ENCODE data around the gene NRXN3. TPM values are rescaled to one million over a fixed set of nuclear protein-coding genes. Genes with fewer than 3 reads are reported as not detected.

Gene NRXN3
- total RNA-seq, 1 donor from 2014 or later: 1.6 TPM

- no peak for TF ChIP-seq CTCF (IDR thresholded peaks at IDR 0.05; ENCODE audit: insufficient read depth, low read length, poor library complexity, severe bottlenecking)
- no peaks in the 10 kb centered on the region for H3K36me3 ChIP-seq (ENCODE audit: control insufficient read depth, insufficient read depth, low read length)
- H3K4me3 ChIP-seq (ENCODE audit: low read depth, low read length): no peak overlapping the region
- H3K27me3 ChIP-seq (ENCODE audit: control insufficient read depth, insufficient read depth, low read length): no peaks in the 10 kb centered on the region
- no peak for DNase-seq (ENCODE audit: low read depth)
These were observed 941.9 kb downstream of the NRXN3 start for GRCh38 chr14:79111987-79112501.

GRCh38 chr14:79117561-79117960 lies 947.4 kb downstream of the NRXN3 start:
- no peak for DNase-seq (ENCODE audit: low read depth)
- Histone ChIP-seq H3K36me3 (ENCODE audit: control insufficient read depth, insufficient read depth, low read length) (no peaks in the 10 kb centered on the region), H3K27me3 (ENCODE audit: control insufficient read depth, insufficient read depth, low read length) (no peaks in the 10 kb centered on the region), H3K4me3 (ENCODE audit: low read depth, low read length) (no peak overlapping the region)
- no peak for TF ChIP-seq CTCF (IDR thresholded peaks at IDR 0.05; ENCODE audit: insufficient read depth, low read length, poor library complexity, severe bottlenecking)

GRCh38 chr14:79118291-79118690 lies 948.1 kb downstream of the NRXN3 start:
- no peaks in the 10 kb centered on the region for H3K36me3 ChIP-seq (ENCODE audit: control insufficient read depth, insufficient read depth, low read length)
- no peaks in the 10 kb centered on the region for H3K27me3 ChIP-seq (ENCODE audit: control insufficient read depth, insufficient read depth, low read length)
- TF ChIP-seq CTCF (IDR thresholded peaks at IDR 0.05; ENCODE audit: insufficient read depth, low read length, poor library complexity, severe bottlenecking): no peak
- no peak overlapping the region for H3K4me3 ChIP-seq (ENCODE audit: low read depth, low read length)
- no peak for DNase-seq (ENCODE audit: low read depth)

- no peak for TF ChIP-seq CTCF (IDR thresholded peaks at IDR 0.05; ENCODE audit: insufficient read depth, low read length, poor library complexity, severe bottlenecking)
- Histone ChIP-seq H3K27me3 (ENCODE audit: control insufficient read depth, insufficient read depth, low read length) (no peaks in the 10 kb centered on the region), H3K4me3 (ENCODE audit: low read depth, low read length) (no peak overlapping the region), H3K36me3 (ENCODE audit: control insufficient read depth, insufficient read depth, low read length) (no peaks in the 10 kb centered on the region)
- no peak for DNase-seq (ENCODE audit: low read depth)
These were observed 964.2 kb downstream of the NRXN3 start for GRCh38 chr14:79134361-79134760.

GRCh38 chr14:79136071-79137044 lies 966.2 kb downstream of the NRXN3 start:
- DNase-seq (ENCODE audit: low read depth): no peak
- no peaks in the 10 kb centered on the region for H3K27me3 ChIP-seq (ENCODE audit: control insufficient read depth, insufficient read depth, low read length)
- H3K4me3 ChIP-seq (ENCODE audit: low read depth, low read length): no peak overlapping the region
- TF ChIP-seq CTCF (IDR thresholded peaks at IDR 0.05; ENCODE audit: insufficient read depth, low read length, poor library complexity, severe bottlenecking): no peak
- no peaks in the 10 kb centered on the region for H3K36me3 ChIP-seq (ENCODE audit: control insufficient read depth, insufficient read depth, low read length)
